Hepatocyte (in vitro differentiated cells): ENCODE data around the gene EIPR1.

ENCODE experiments used
- CTCF ChIP-seq: fragments of 200-600 bp; sonication (generic); IDR thresholded peaks from 2 replicates; pipeline ENCODE4 v1.5.1; 2016; ENCODE audit warnings: antibody characterized with exemption, mild to moderate bottlenecking; ENCODE audit not compliant: poor library complexity
- EZH2phosphoT487 ChIP-seq: fragments of 200-600 bp; sonication (generic); IDR thresholded peaks from one replicate; pipeline ENCODE4 v1.6.1; 2018; ENCODE audit warnings: antibody characterized with exemption, mild to moderate bottlenecking, low read depth, moderate library complexity; ENCODE audit not compliant: unreplicated experiment, severe bottlenecking

- no peak for TF ChIP-seq CTCF
- TF ChIP-seq EZH2phosphoT487: no peak
Observed at GRCh38 chr2:3324404-3325281, 53.0 kb downstream of the EIPR1 start.
